Epithelial cell of proximal tubule (primary cell): ENCODE data around the gene DAZAP1. TPM values are rescaled to one million over a fixed set of nuclear protein-coding genes. Genes with fewer than 3 reads are reported as not detected.

Experiments
- DNase-seq: peaks from one replicate; pipeline ENCODE4 v3.0.0-alpha.2; 2011; ENCODE audit warnings: low read depth
- H3K4me3 ChIP-seq: 2 replicates; pipeline ENCODE4 v1.5.1; 2011; ENCODE audit warnings: low read depth, mild to moderate bottlenecking, low read length
- CTCF ChIP-seq: conservative IDR thresholded peaks from 2 replicates; pipeline ENCODE4 v1.5.1; 2012; ENCODE audit warnings: low read depth, mild to moderate bottlenecking, low read length
- total RNA-seq: library from RNA; depleted of rRNA; stranded (reverse); fragments of >200 nt; gene quantifications from 2 replicates; pipeline ENCODE4 v1.2.3, GENCODE V29; 2015

Gene DAZAP1
- total RNA-seq, 1 donor from 2014 or later = 53.8 TPM

GRCh38 chr19:1400281-1401137, 6.9 kb upstream of the DAZAP1 start:
- no peak for TF ChIP-seq CTCF
- H3K4me3 ChIP-seq = peak overlapping the region; percentile 74
- DNase-seq = no peak

- peak; percentile 23 for TF ChIP-seq CTCF
- H3K4me3 ChIP-seq = peak within 1 kb of the TSS; percentile 74
- DNase-seq = no peak
Observed at GRCh38 chr19:1401138-1401888, 6.1 kb upstream of the DAZAP1 start, which contains the start of gene GAMT. Gene GAMT, minus strand, starts transcription at chr19:1401542. Its CDS starts 66 bp downstream, at chr19:1401476.

- DNase-seq = no peak
- TF ChIP-seq CTCF = no peak
- H3K4me3 ChIP-seq = peak overlapping the region; percentile 74
Observed at GRCh38 chr19:1401889-1402217, 5.5 kb upstream of the DAZAP1 start.

GRCh38 chr19:1402411-1403070, 4.8 kb upstream of the DAZAP1 start:
- H3K4me3 ChIP-seq = peak overlapping the region; percentile 3
- no peak for TF ChIP-seq CTCF

GRCh38 chr19:1406774-1407527, 435 bp upstream of the DAZAP1 start:
- peak; percentile 56 for TF ChIP-seq CTCF
- DNase-seq = no peak
- peak overlapping the region; percentile 73 for H3K4me3 ChIP-seq

More at GRCh38 chr19:1402411-1403070, 4.8 kb upstream of the DAZAP1 start:
- DNase-seq = no peak
